ACHN (cell line): ENCODE results near the gene SARS1.

ENCODE experiments used
- DNase-seq: peaks from one replicate; pipeline ENCODE4 v3.0.0-alpha.2; 2015
- in situ Hi-C: cut with HindIII; loops from 2 replicates; pipeline ENCODE4 v1.10.0; 2017; ENCODE audit warnings: low sequenced_read_pairs, low pct_ligation_motif_present, low pct_unique_long_range_greater_than_20kb

The SARS1 gene

GRCh38 chr1:109255678-109256077, 42.0 kb downstream of the SARS1 start:
- no peak for DNase-seq
- in situ Hi-C loops = no loop called here

- in situ Hi-C loops = no loop called here
- DNase-seq = no peak
Observed at GRCh38 chr1:109256085-109256484, 42.4 kb downstream of the SARS1 start.

- in situ Hi-C loops = no loop called here
Observed at GRCh38 chr1:109256971-109257681, 43.4 kb downstream of the SARS1 start.

GRCh38 chr1:109257682-109258421, 44.1 kb downstream of the SARS1 start:
- no peak for DNase-seq
- in situ Hi-C loops = no loop called here

More at GRCh38 chr1:109256971-109257681, 43.4 kb downstream of the SARS1 start:
- DNase-seq = no peak

GRCh38 chr1:109258481-109259466, 45.1 kb downstream of the SARS1 start:
- DNase-seq = no peak
- in situ Hi-C loops = no loop called here

GRCh38 chr1:109259674-109260557, 46.2 kb downstream of the SARS1 start:
- in situ Hi-C loops = no loop called here
- DNase-seq = no peak

- no peak for DNase-seq
- in situ Hi-C loops = no loop called here
Observed at GRCh38 chr1:109261006-109261405, 47.3 kb downstream of the SARS1 start.

GRCh38 chr1:109261578-109261977, 47.9 kb downstream of the SARS1 start:
- in situ Hi-C loops = no loop called here
- DNase-seq = no peak

GRCh38 chr1:109262231-109263055, 48.7 kb downstream of the SARS1 start:
- in situ Hi-C loops = no loop called here
- DNase-seq = no peak

- in situ Hi-C loops = no loop called here
- DNase-seq = no peak
Observed at GRCh38 chr1:109263234-109263596, 49.5 kb downstream of the SARS1 start.

- in situ Hi-C loops = no loop called here
- DNase-seq = peak; percentile 89
Observed at GRCh38 chr1:109263597-109264378, 50.1 kb downstream of the SARS1 start.

- in situ Hi-C loops = no loop called here
- DNase-seq = no peak
Observed at GRCh38 chr1:109264379-109264755, 50.6 kb downstream of the SARS1 start.

GRCh38 chr1:109265016-109265415, 51.3 kb downstream of the SARS1 start:
- in situ Hi-C loops = no loop called here
- DNase-seq = no peak

GRCh38 chr1:109265741-109266330, 52.1 kb downstream of the SARS1 start:
- DNase-seq = no peak
- in situ Hi-C loops = no loop called here

- no peak for DNase-seq
- in situ Hi-C loops = no loop called here
Observed at GRCh38 chr1:109266965-109267364, 53.2 kb downstream of the SARS1 start.

- in situ Hi-C loops = no loop called here
Observed at GRCh38 chr1:109267743-109268300, 54.1 kb downstream of the SARS1 start.

More at GRCh38 chr1:109267743-109268300, 54.1 kb downstream of the SARS1 start:
- DNase-seq = no peak
